ENCODE data around the gene PPP1R14B.

The PPP1R14B gene

GRCh38 chr11:64259533-64260067 is 12.9 kb upstream of the PPP1R14B start:
- no peak overlapping the region for H3K9ac ChIP-seq (ENCODE audit: low read depth, low read length)
- peaks cover 9% of the 10 kb centered on the region; the same call in 1 of the 2 replicates for H3K4me1 ChIP-seq (ENCODE audit: insufficient read depth, low read length)
- H3K9me3 ChIP-seq (ENCODE audit: control insufficient read depth, insufficient read depth, low read length): no peaks in the 10 kb centered on the region
- peaks cover 11% of the 10 kb centered on the region for H3K36me3 ChIP-seq (ENCODE audit: insufficient read depth, low read length)

- H3K4me1 ChIP-seq (ENCODE audit: insufficient read depth, low read length): peaks cover 9% of the 10 kb centered on the region; the same call in 1 of the 2 replicates
- H3K36me3 ChIP-seq (ENCODE audit: insufficient read depth, low read length): peaks cover 11% of the 10 kb centered on the region
- no peak overlapping the region for H3K9ac ChIP-seq (ENCODE audit: low read depth, low read length)
- H3K9me3 ChIP-seq (ENCODE audit: control insufficient read depth, insufficient read depth, low read length): no peaks in the 10 kb centered on the region
These were observed 12.3 kb upstream of the PPP1R14B start for GRCh38 chr11:64258946-64259532.

- H3K9ac ChIP-seq (ENCODE audit: low read depth, low read length): no peak overlapping the region
- H3K4me1 ChIP-seq (ENCODE audit: insufficient read depth, low read length): peaks cover 3% of the 10 kb centered on the region; the same call in 1 of the 2 replicates
- peaks cover 11% of the 10 kb centered on the region for H3K36me3 ChIP-seq (ENCODE audit: insufficient read depth, low read length)
- no peaks in the 10 kb centered on the region for H3K9me3 ChIP-seq (ENCODE audit: control insufficient read depth, insufficient read depth, low read length)
These were observed 11.6 kb upstream of the PPP1R14B start for GRCh38 chr11:64258356-64258755.

GRCh38 chr11:64256300-64256699 is 9.6 kb upstream of the PPP1R14B start:
- H3K9ac ChIP-seq (ENCODE audit: low read depth, low read length): no peak overlapping the region
- peaks cover 7% of the 10 kb centered on the region for H3K36me3 ChIP-seq (ENCODE audit: insufficient read depth, low read length)
- 0 out of 2 replicates have a peak, but pooled peaks cover 3% of the 10 kb centered on the region for H3K4me1 ChIP-seq (ENCODE audit: insufficient read depth, low read length)
- H3K9me3 ChIP-seq (ENCODE audit: control insufficient read depth, insufficient read depth, low read length): no peaks in the 10 kb centered on the region

GRCh38 chr11:64255135-64256128 is 8.7 kb upstream of the PPP1R14B start:
- Histone ChIP-seq H3K9me3 (ENCODE audit: control insufficient read depth, insufficient read depth, low read length) (no peaks in the 10 kb centered on the region), H3K4me1 (ENCODE audit: insufficient read depth, low read length) (peaks cover 6% of the 10 kb centered on the region; the same call in 1 of the 2 replicates), H3K9ac (ENCODE audit: low read depth, low read length) (no peak overlapping the region), H3K36me3 (ENCODE audit: insufficient read depth, low read length) (peaks cover 7% of the 10 kb centered on the region)

- Histone ChIP-seq H3K4me1 (ENCODE audit: insufficient read depth, low read length) (peaks cover 16% of the 10 kb centered on the region), H3K9ac (ENCODE audit: low read depth, low read length) (no peak overlapping the region), H3K9me3 (ENCODE audit: control insufficient read depth, insufficient read depth, low read length) (no peaks in the 10 kb centered on the region), H3K36me3 (ENCODE audit: insufficient read depth, low read length) (peaks cover 7% of the 10 kb centered on the region)
These were observed 7.6 kb upstream of the PPP1R14B start for GRCh38 chr11:64254326-64254725.

- Histone ChIP-seq H3K36me3 (ENCODE audit: insufficient read depth, low read length) (peaks cover 7% of the 10 kb centered on the region), H3K9me3 (ENCODE audit: control insufficient read depth, insufficient read depth, low read length) (no peaks in the 10 kb centered on the region), H3K9ac (ENCODE audit: low read depth, low read length) (no peak overlapping the region), H3K4me1 (ENCODE audit: insufficient read depth, low read length) (peaks cover 23% of the 10 kb centered on the region)
These were observed 6.7 kb upstream of the PPP1R14B start for GRCh38 chr11:64253481-64253880.

- H3K9me3 ChIP-seq (ENCODE audit: control insufficient read depth, insufficient read depth, low read length): no peaks in the 10 kb centered on the region
- H3K36me3 ChIP-seq (ENCODE audit: insufficient read depth, low read length): peaks cover 7% of the 10 kb centered on the region
- no peak overlapping the region for H3K9ac ChIP-seq (ENCODE audit: low read depth, low read length)
- H3K4me1 ChIP-seq (ENCODE audit: insufficient read depth, low read length): peaks cover 27% of the 10 kb centered on the region
These were observed 6.3 kb upstream of the PPP1R14B start for GRCh38 chr11:64253043-64253442.

GRCh38 chr11:64252003-64252872 is 5.5 kb upstream of the PPP1R14B start:
- H3K9ac ChIP-seq (ENCODE audit: low read depth, low read length): peak overlapping the region; percentile 82
- peaks cover 7% of the 10 kb centered on the region for H3K36me3 ChIP-seq (ENCODE audit: insufficient read depth, low read length)
- H3K4me1 ChIP-seq (ENCODE audit: insufficient read depth, low read length): peaks cover 30% of the 10 kb centered on the region
- no peaks in the 10 kb centered on the region for H3K9me3 ChIP-seq (ENCODE audit: control insufficient read depth, insufficient read depth, low read length)

GRCh38 chr11:64251753-64252002 is 4.9 kb upstream of the PPP1R14B start:
- Histone ChIP-seq H3K4me1 (ENCODE audit: insufficient read depth, low read length) (peaks cover 30% of the 10 kb centered on the region), H3K36me3 (ENCODE audit: insufficient read depth, low read length) (peaks cover 7% of the 10 kb centered on the region), H3K9ac (ENCODE audit: low read depth, low read length) (peak overlapping the region; percentile 82)

GRCh38 chr11:64251016-64251752 is 4.4 kb upstream of the PPP1R14B start, which contains the start of gene PLCB3:
PLCB3 (plus strand) TSS chr11:64251530; CDS start chr11:64251650, 120 bp downstream.
- peaks cover 30% of the 10 kb centered on the region for H3K4me1 ChIP-seq (ENCODE audit: insufficient read depth, low read length)
- peak within 1 kb of the TSS; percentile 82 for H3K9ac ChIP-seq (ENCODE audit: low read depth, low read length)

More at GRCh38 chr11:64251753-64252002, 4.9 kb upstream of the PPP1R14B start:
- no peaks in the 10 kb centered on the region for H3K9me3 ChIP-seq (ENCODE audit: control insufficient read depth, insufficient read depth, low read length)

GRCh38 chr11:64250415-64251015 is 3.8 kb upstream of the PPP1R14B start:
- Histone ChIP-seq H3K9me3 (ENCODE audit: control insufficient read depth, insufficient read depth, low read length) (no peaks in the 10 kb centered on the region), H3K4me1 (ENCODE audit: insufficient read depth, low read length) (peaks cover 30% of the 10 kb centered on the region), H3K36me3 (ENCODE audit: insufficient read depth, low read length) (no peaks in the 10 kb centered on the region), H3K9ac (ENCODE audit: low read depth, low read length) (peak overlapping the region; percentile 82)

More at GRCh38 chr11:64251016-64251752, 4.4 kb upstream of the PPP1R14B start, which contains the start of gene PLCB3:
- Histone ChIP-seq H3K9me3 (ENCODE audit: control insufficient read depth, insufficient read depth, low read length) (no peaks in the 10 kb centered on the region), H3K36me3 (ENCODE audit: insufficient read depth, low read length) (peaks cover 4% of the 10 kb centered on the region)
